Spleen (tissue), 7 donors: ENCODE data around the gene DIO1.

Source experiments
- CTCF ChIP-seq, 11 experiments: fragments of 200-600 bp in 7 of 11; fragments of 450-650 bp in 4 of 11; sonication (generic) in 4 of 11; IDR thresholded peaks in 8 of 11; conservative IDR thresholded peaks in 3 of 11; 1 replicate in 7 of 11; 2 replicates in 4 of 11; pipeline versions ENCODE4 v1.4.0 to v1.8.0; 2016 to 2021; ENCODE audit warnings: antibody characterized with exemption in 11 of 11, inconsistent platforms in 4 of 11, mild to moderate bottlenecking in 1 of 11
- POLR2A ChIP-seq, 3 donors: fragments of 450-650 bp; IDR thresholded peaks; one replicate each; pipeline ENCODE4 v1.5.1; 2017; ENCODE audit warnings: antibody characterized with exemption in 3 of 3, mild to moderate bottlenecking in 1 of 3
- donor health status: DM: no; HTN: no; CAD: no; lungs with moderate emphysema.
- donor health status: DM: no; HTN: no; CAD: no.
- donor health status: DM: no; HTN: no; CAD: no.

DNA sequence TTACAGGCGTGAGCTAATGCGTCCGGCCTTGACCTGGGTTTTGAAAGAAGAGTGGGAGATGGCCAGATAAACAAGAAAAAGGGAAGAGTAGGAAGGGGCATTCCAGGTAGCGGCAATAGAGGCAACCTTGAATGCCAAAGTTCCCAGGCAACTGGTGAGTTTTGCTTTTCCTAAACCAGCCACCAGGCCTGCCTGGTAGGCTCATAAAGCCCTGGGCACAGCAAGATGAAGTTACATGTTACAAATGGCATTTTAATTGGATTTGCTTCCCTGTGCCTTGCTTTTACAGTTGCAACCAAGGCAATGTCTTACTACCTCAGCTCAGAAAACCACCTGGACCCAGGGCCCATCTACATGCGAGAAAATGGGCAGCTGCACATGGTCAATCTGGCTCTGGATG, 57.7 kb downstream of the DIO1 start:
- no peak for TF ChIP-seq CTCF (IDR thresholded peaks at IDR 0.05 in 8 of 11, conservative IDR thresholded peaks at IDR 0.05 in 3 of 11)
- no peak for TF ChIP-seq POLR2A (IDR thresholded peaks at IDR 0.05)
